Activated naive CD4-positive, alpha-beta T cell treated with anti-CD3 and anti-CD28 coated beads, Interleukin-2, amount 10 ng/mL, durations not matched to agents 7 days and 5 days (primary cell): ENCODE measurements around the gene SH2D6.
A peak's percentile ranks its signal among the peaks of the same experiment; 100 is the strongest.
"Not testable (repeated sequence)": the region's sequence is repeated elsewhere in the genome, so short reads cannot be mapped to it uniquely, and the experiment has no call there.

Experiments used
- CTCF ChIA-PET: fragments of 350-600 bp; sonication (Branson Sonifier 250); formaldehyde crosslinking; loops from one replicate; lab custom pipeline; 2021; ENCODE audit warnings: antibody characterized with exemption; lab: Charles Lee
- DNase-seq: peaks from one replicate; pipeline ENCODE4 v3.0.0-alpha.2; 2020
- H3K27ac Mint-ChIP-seq: one replicate; pipeline ENCODE4 v1.8.0; 2021; ENCODE audit warnings: mild to moderate bottlenecking, moderate library complexity, mixed read lengths
- H3K27me3 Mint-ChIP-seq: one replicate; pipeline ENCODE4 v1.8.0; 2021; ENCODE audit warnings: mild to moderate bottlenecking, mixed read lengths
- H3K36me3 Mint-ChIP-seq: one replicate; pipeline ENCODE4 v1.8.0; 2021; ENCODE audit warnings: mixed read lengths
- H3K4me1 Mint-ChIP-seq: one replicate; pipeline ENCODE4 v1.8.0; 2021; ENCODE audit warnings: mixed read lengths
- H3K4me3 Mint-ChIP-seq: one replicate; pipeline ENCODE4 v1.8.0; 2021; ENCODE audit warnings: mild to moderate bottlenecking, moderate library complexity, mixed read lengths
- H3K9me3 Mint-ChIP-seq: one replicate; pipeline ENCODE4 v1.8.0; 2021; ENCODE audit warnings: mixed read lengths

SH2D6 gene

DNA sequence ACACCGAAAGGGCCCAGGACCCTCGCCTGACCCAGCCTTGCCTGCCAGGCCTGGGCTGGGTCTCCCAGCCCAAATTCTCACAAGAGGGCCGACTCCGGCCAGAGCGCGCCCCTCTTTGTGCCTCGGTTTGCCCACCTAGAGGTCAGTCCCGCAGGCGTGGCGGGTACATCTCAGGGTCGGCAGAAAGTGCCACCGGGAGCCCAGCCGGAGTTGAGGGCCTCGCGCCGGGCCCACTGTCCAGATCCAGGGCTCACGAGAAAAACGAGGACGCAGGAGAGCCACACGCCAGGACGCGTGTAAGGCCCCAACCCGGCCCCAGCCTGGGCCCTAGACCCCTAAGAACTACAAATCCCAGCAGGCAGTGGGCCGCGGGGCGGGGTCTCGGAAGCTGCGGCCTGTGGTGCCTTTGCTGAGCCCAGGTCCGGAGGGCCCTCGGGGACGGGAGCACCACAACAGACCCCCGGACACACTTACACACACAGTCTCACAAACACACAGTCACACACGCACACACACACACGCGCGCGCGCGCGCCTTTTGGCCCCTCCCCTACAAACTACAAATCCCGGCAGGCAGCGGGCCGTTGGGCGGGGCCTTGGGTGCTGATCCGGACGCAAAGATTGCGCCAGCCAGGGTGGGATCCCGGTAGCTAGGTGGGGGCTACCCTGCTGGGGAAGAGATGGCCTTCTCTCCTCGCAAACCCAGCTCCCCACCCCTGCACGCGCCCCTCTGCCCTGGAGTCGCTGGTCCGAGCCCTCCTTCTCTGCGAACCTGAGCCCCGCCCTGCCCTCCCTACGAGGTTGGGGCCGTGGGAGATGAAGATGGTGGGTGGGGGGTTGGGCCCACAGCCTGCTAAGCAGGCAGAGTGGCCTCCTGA lies at the start of gene SH2D6:
Gene SH2D6 (plus strand): TSS at position 583 of the 877 bp plus-strand sequence. CDS start 10,752 bp downstream, outside the sequence.
- peak; percentile 89 for DNase-seq
- H3K27ac Mint-ChIP-seq: peak within 1 kb of the TSS; percentile 98
- H3K9me3 Mint-ChIP-seq: no peaks in the 10 kb centered on the region
- peak within 1 kb of the TSS; percentile 95 for H3K4me3 Mint-ChIP-seq
- CTCF ChIA-PET: interaction anchor here (1.0 to 6.1 kb wide), 9 partner anchors 12 to 409 kb away, joined by 3 to 197 read pairs (median 11); partner anchors contain the start of gene MAT2A
- no peaks in the 10 kb centered on the region for H3K36me3 Mint-ChIP-seq
- H3K4me1 Mint-ChIP-seq: peaks cover 55% of the 10 kb centered on the region
- H3K27me3 Mint-ChIP-seq: peaks cover 19% of the 10 kb centered on the region

DNA sequence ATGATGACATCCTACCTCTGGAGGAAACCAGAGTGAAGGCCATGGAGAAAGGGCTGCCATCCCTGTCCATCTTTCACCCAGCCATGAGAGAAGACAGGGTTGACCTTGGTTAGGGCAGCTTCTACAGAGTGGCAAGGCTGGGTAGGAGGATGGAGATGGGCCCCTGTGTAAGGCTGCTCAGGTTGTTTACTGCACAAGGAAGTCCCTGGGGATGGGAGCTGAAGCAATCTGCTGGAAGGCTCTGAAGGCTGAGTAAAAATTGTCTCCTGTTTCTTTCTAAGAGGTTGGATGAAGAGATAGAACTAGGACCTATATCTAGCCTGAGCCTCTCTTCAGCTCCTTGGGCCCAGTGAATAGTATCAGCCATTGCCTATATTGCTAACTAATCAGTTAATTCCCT lies 49.6 kb upstream of the SH2D6 start:
- no peak overlapping the region for H3K4me3 Mint-ChIP-seq
- no peaks in the 10 kb centered on the region for H3K27me3 Mint-ChIP-seq
- DNase-seq: no peak
- peaks cover 4% of the 10 kb centered on the region for H3K36me3 Mint-ChIP-seq
- H3K27ac Mint-ChIP-seq: no peak overlapping the region
- H3K9me3 Mint-ChIP-seq: no peaks in the 10 kb centered on the region
- CTCF ChIA-PET: interaction anchor here (1.0 to 2.2 kb wide), 3 partner anchors 14 to 52 kb away, joined by 3 to 9 read pairs (median 5); partner anchors contain the start of genes ELMOD3 and RETSAT
- no peaks in the 10 kb centered on the region for H3K4me1 Mint-ChIP-seq

DNA sequence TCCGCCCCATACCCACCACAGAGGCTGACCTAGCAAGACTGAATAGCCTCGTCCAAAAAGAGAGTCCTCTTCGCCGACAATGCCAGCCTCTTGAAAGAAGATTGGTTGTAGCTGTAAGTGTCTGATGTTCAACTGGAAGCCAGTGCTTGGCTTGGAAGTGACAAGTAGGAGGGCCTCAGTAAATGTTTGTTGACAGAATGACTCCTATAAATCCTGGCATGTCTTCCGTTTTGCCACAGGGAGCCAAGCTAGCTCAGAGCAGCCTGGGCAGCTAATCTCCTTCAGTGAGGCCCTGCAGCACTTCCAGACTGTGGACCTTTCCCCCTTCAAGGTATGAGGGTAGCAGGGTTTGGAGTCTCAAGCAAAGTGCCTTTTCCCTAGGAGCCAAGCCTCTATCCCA lies 49.0 kb upstream of the SH2D6 start:
- CTCF ChIA-PET: interaction anchor here (1.0 to 2.2 kb wide), 3 partner anchors 15 to 52 kb away, joined by 3 to 9 read pairs (median 5); partner anchors contain the start of genes ELMOD3 and RETSAT
- no peaks in the 10 kb centered on the region for H3K9me3 Mint-ChIP-seq
- H3K4me1 Mint-ChIP-seq: no peaks in the 10 kb centered on the region
- no peaks in the 10 kb centered on the region for H3K27me3 Mint-ChIP-seq
- DNase-seq: no peak
- no peak overlapping the region for H3K27ac Mint-ChIP-seq
- peaks cover 4% of the 10 kb centered on the region for H3K36me3 Mint-ChIP-seq
- no peak overlapping the region for H3K4me3 Mint-ChIP-seq

DNA sequence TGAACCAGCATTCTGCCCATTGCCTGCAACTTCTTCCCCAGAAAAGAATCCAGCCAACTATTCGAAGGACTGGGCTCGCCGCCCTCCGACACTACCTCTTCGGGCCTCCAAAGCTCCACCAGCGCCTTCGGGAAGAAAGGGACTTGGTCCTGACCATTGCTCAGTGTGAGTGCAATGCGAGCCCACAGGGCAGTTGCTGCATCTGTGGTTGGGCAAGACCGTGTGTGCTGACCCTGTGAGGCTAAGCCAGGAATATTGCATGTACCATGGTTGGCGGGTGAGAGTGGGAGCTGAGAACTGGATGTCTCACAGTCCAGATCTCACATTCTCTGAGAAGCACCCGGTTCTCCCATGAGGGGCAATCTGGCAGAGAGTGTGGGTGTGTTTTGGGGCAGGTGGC lies 47.5 kb upstream of the SH2D6 start:
- CTCF ChIA-PET: interaction anchor here (1.1 to 2.2 kb wide), 3 partner anchors 16 to 20 kb away, joined by 4 to 9 read pairs (median 5); partner anchors contain the start of genes ELMOD3 and RETSAT
- H3K27ac Mint-ChIP-seq: no peak overlapping the region
- H3K36me3 Mint-ChIP-seq: peaks cover 12% of the 10 kb centered on the region
- H3K9me3 Mint-ChIP-seq: no peaks in the 10 kb centered on the region
- H3K27me3 Mint-ChIP-seq: no peaks in the 10 kb centered on the region
- H3K4me3 Mint-ChIP-seq: no peak overlapping the region
- no peak for DNase-seq
- no peaks in the 10 kb centered on the region for H3K4me1 Mint-ChIP-seq

DNA sequence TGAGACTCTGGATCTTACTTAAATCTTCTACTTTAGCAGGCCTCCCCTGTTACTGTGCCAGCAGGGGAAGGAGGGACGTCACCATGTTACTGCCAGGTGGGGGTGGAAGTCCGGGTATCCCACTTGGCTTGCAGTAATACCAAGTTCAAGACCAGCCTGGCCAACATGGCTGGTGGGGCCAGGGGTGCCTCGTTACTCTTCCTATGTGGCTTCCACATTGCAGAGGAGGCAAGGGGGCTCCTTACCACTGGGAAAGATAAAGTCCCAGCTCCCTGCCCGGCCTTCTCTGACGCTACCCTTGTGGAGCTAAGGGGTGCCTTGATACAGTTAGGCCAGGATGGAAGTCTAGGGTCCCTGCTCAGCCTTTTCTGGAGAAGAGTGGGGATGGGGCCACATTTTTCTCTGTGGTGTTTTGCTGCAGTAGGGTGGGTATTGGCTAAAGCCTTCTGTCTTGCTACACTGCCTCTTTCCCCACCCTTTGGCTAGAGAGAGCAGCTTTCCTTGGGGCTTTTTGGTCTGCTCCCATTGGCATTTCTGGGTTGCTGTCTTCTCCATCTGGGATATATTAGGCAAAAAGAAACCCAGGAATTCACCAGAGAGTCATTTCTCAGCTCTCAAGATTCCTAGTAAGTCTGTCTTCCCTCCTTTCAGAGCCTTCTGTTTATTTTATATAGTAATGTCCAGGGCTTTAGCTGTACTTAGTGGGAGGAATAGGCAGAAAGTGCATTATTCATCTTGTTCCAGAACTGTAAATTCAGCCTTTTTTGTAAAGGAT lies 42.0 kb upstream of the SH2D6 start:
- Mint-ChIP-seq H3K4me3 (no peak overlapping the region), H3K4me1 (no peaks in the 10 kb centered on the region), H3K36me3 (peaks cover 44% of the 10 kb centered on the region), H3K27ac (no peak overlapping the region), H3K9me3 (peaks cover 3% of the 10 kb centered on the region), H3K27me3 (no peaks in the 10 kb centered on the region)
- DNase-seq: no peak
- CTCF ChIA-PET: no interaction called here

DNA sequence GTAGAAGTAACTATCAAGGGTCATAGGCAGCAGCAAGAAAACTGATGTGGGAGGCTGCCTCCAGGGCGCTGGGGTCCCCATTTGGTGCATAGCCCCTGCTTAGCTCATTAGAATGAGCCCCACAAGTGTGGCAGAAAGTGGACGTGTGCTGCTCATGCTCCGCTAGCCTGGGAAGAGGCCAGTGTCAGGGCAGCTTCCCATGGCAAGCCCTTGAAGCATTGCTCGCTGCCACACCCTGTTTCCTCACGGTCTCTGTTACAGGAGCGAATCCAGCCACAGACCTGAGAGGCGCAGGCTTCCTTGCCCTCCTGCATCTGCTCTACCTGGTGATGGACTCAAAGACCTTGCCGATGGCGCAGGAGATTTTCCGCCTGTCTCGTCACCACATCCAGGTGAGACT lies 41.4 kb upstream of the SH2D6 start:
- CTCF ChIA-PET: no interaction called here
- no peak for DNase-seq
- Mint-ChIP-seq H3K36me3 (peaks cover 45% of the 10 kb centered on the region), H3K27ac (no peak overlapping the region), H3K27me3 (no peaks in the 10 kb centered on the region), H3K4me1 (no peaks in the 10 kb centered on the region), H3K9me3 (peaks cover 3% of the 10 kb centered on the region), H3K4me3 (no peak overlapping the region)

DNA sequence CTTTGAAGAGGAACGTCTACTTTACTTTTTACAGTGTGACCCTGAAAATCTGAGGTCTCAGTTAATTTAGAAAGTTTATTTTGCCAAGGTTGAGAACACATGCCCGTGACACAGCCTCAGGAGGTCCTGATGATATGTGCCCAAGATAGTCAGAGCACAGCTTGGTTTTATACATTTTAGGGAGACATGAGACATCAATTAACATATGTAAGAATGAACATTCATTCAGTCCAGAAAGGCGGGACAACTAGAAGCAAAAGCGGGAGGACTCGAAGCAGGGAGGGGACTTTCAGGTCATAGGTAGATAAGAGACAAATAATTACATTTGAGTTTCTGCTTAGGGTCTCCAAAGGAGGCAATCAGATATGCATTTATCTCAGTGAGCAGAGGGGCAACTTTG lies 40.3 kb upstream of the SH2D6 start:
- no peak for DNase-seq
- Mint-ChIP-seq H3K27me3 (no peaks in the 10 kb centered on the region), H3K9me3 (peaks cover 3% of the 10 kb centered on the region), H3K4me3 (no peak overlapping the region), H3K27ac (no peak overlapping the region), H3K4me1 (no peaks in the 10 kb centered on the region), H3K36me3 (peaks cover 50% of the 10 kb centered on the region)
- CTCF ChIA-PET: no interaction called here

DNA sequence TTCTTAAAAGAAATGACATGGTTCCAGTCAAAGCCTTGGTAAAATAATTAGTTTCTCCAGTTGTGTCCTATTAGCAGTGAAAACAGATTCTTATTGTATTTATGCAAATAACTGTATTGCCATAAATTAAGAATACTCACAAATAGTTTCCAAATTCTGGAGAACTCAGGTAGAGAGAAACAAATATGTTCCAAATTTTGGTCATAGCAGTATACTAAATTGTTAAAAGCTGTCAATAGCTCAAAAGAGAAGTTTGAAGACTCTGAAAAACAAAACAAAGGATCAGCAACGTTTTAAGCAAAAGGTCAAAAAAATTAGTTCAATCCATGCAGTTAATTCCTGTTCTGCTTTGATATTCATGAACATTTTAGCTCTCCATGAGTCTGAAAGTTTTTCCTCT lies 38.5 kb upstream of the SH2D6 start:
- H3K27ac Mint-ChIP-seq: no peak overlapping the region
- CTCF ChIA-PET: no interaction called here
- DNase-seq: no peak
- peaks cover 3% of the 10 kb centered on the region for H3K9me3 Mint-ChIP-seq
- H3K4me1 Mint-ChIP-seq: no peaks in the 10 kb centered on the region
- H3K36me3 Mint-ChIP-seq: peaks cover 55% of the 10 kb centered on the region
- H3K27me3 Mint-ChIP-seq: no peaks in the 10 kb centered on the region
- no peak overlapping the region for H3K4me3 Mint-ChIP-seq

DNA sequence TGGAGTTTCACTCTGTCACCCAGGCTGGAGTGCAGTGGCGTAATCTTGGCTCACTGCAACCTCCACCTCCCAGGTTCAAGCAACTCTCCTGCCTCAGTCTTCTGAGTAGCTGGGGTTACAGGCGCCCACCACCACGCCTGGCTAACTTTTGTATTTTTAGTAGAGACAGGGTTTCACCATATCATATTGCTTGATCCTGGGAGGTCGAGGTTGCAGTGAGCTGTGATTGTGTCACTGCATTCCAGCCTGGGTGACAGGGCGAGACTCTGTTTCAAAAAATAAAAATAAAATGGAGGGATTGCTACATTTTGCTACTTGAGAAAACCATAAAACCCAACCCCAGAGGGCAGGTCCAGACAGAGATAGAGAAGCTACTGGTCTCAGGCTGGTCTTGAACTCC lies 35.4 kb upstream of the SH2D6 start:
- H3K9me3 Mint-ChIP-seq, H3K27ac Mint-ChIP-seq, H3K4me3 Mint-ChIP-seq, H3K4me1 Mint-ChIP-seq, DNase-seq, H3K27me3 Mint-ChIP-seq: not testable (repeated sequence)
- peaks cover 49% of the 10 kb centered on the region for H3K36me3 Mint-ChIP-seq
- CTCF ChIA-PET: interaction anchor here (2.0 kb wide), 1 partner anchor 168 kb away, joined by 6 read pairs; no protein-coding TSS in a partner anchor

DNA sequence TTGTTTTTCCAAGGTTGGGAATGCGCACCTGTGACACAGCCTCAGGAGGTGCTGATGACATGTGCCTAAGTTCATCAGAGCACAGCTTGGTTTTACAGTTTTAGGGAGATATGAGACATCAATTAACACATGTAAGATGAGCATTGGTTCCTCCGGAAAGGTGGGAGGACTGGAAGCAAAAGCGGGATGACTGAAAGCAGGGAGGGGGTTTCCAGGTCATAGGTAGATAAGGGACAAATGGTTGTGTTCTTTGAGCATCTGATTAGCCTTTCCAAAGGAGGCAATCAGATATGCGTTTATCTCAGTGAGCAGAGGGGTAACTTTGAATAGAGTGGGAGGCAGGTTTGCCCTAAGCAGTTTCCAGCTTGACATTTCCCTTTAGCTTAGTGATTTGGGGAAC lies 34.7 kb upstream of the SH2D6 start:
- Mint-ChIP-seq H3K36me3 (peaks cover 46% of the 10 kb centered on the region), H3K27me3 (no peaks in the 10 kb centered on the region), H3K27ac (no peak overlapping the region), H3K4me3 (no peak overlapping the region), H3K9me3 (peaks cover 3% of the 10 kb centered on the region), H3K4me1 (no peaks in the 10 kb centered on the region)
- CTCF ChIA-PET: interaction anchor here (2.0 kb wide), 1 partner anchor 167 kb away, joined by 6 read pairs; no protein-coding TSS in a partner anchor
- no peak for DNase-seq

DNA sequence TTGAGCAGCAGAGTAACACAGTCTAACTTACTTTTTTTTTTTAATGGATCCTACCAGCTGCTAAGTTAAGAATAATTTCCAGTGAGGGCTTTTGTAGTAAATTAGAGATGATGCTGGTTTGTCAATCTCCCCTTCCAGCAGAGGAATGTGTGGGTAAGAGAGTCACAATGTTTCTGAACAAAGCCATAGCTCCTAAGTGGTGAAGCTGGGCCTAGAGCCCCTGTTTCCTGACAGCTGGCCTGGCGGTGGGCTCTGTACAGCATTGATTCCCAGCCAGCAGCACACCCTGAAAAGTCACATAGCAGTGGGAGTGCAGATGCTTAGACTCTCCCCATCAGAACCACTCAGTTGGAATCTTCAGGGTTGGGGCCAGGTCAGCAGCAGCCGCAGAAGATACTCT lies 32.8 kb upstream of the SH2D6 start:
- Mint-ChIP-seq H3K27me3 (no peaks in the 10 kb centered on the region), H3K27ac (no peak overlapping the region), H3K4me1 (no peaks in the 10 kb centered on the region), H3K36me3 (peaks cover 43% of the 10 kb centered on the region), H3K9me3 (no peaks in the 10 kb centered on the region), H3K4me3 (no peak overlapping the region)
- DNase-seq: no peak
- CTCF ChIA-PET: interaction anchor here (1.6 kb wide), 1 partner anchor 164 kb away, joined by 3 read pairs; no protein-coding TSS in a partner anchor

DNA sequence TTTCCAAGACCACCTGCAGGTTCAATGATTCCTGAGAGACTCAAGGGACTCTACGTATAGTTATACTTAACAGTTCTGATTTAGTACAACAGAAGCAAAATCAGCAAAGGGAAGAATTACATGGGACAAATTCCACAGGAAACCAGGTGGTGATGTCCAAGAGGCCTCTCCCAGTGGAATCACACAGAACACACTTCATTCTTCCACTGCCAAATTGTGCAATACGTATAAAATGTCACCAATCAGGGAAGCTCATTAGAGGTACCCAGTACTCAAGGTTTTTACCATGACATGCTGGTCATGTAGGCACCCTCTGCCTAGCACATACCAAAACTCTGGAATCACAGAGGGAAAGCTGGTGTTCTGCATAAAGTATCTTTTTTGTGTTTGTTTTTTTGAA lies 30.8 kb upstream of the SH2D6 start:
- Mint-ChIP-seq H3K4me3 (no peak overlapping the region), H3K27me3 (no peaks in the 10 kb centered on the region), H3K9me3 (no peaks in the 10 kb centered on the region), H3K36me3 (peaks cover 38% of the 10 kb centered on the region), H3K4me1 (peaks cover 17% of the 10 kb centered on the region), H3K27ac (peak overlapping the region; percentile 24)
- DNase-seq: no peak
- CTCF ChIA-PET: interaction anchor here (7.4 kb wide), 1 partner anchor 165 kb away, joined by 118 read pairs; no protein-coding TSS in a partner anchor

DNA sequence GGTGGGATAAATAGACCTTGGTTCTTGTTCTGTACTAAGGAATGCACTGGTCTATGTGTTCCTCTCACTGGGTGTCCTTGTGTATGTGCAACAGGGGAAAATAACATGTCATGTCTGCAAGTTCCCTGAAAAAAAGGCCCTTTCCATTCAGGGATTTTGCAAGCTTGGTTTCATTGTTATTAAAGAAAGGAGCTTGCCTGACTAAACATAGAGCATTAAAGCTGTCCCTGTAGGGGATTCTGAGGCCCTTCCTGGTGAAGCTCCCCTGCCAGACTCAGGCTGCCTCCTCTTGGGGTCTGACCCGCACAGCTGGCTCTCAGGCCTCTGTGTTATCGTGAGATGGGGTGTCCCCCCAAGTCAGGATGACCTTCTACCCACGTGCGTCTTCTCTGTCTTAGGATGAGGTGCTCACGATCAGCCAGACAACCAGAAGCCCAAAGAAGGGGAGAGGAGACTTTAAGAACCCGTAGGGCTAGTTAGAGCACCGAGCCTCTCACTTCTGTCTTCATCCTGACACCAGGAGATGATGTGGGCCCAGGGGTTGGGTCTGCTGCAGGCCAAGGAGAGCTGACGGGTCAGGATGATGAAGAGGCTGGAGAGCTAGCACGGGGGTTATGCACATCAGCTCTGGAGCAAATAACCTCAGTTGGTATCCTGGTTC lies 29.5 kb upstream of the SH2D6 start:
- no peak for DNase-seq
- H3K36me3 Mint-ChIP-seq: peaks cover 37% of the 10 kb centered on the region
- H3K4me1 Mint-ChIP-seq: peaks cover 27% of the 10 kb centered on the region
- H3K27me3 Mint-ChIP-seq: no peaks in the 10 kb centered on the region
- H3K27ac Mint-ChIP-seq: no peak overlapping the region
- no peaks in the 10 kb centered on the region for H3K9me3 Mint-ChIP-seq
- no peak overlapping the region for H3K4me3 Mint-ChIP-seq
- CTCF ChIA-PET: interaction anchor here (1.7 to 7.4 kb wide), 3 partner anchors 31 to 163 kb away, joined by 3 to 118 read pairs (median 25); no protein-coding TSS in a partner anchor
